Nasal cavity respiratory epithelium epithelial cell of viscerocranial mucosa (primary cell): ENCODE data around the gene CFAP54. TPM values are rescaled to one million over a fixed set of nuclear protein-coding genes. Genes with fewer than 3 reads are reported as not detected.

ENCODE experiments used
- total RNA-seq: library from RNA; depleted of rRNA; stranded (reverse); fragments of >200 nt; gene quantifications from 2 replicates; pipeline ENCODE4 v1.2.3, GENCODE V29; 2014

CFAP54 gene, protein sequence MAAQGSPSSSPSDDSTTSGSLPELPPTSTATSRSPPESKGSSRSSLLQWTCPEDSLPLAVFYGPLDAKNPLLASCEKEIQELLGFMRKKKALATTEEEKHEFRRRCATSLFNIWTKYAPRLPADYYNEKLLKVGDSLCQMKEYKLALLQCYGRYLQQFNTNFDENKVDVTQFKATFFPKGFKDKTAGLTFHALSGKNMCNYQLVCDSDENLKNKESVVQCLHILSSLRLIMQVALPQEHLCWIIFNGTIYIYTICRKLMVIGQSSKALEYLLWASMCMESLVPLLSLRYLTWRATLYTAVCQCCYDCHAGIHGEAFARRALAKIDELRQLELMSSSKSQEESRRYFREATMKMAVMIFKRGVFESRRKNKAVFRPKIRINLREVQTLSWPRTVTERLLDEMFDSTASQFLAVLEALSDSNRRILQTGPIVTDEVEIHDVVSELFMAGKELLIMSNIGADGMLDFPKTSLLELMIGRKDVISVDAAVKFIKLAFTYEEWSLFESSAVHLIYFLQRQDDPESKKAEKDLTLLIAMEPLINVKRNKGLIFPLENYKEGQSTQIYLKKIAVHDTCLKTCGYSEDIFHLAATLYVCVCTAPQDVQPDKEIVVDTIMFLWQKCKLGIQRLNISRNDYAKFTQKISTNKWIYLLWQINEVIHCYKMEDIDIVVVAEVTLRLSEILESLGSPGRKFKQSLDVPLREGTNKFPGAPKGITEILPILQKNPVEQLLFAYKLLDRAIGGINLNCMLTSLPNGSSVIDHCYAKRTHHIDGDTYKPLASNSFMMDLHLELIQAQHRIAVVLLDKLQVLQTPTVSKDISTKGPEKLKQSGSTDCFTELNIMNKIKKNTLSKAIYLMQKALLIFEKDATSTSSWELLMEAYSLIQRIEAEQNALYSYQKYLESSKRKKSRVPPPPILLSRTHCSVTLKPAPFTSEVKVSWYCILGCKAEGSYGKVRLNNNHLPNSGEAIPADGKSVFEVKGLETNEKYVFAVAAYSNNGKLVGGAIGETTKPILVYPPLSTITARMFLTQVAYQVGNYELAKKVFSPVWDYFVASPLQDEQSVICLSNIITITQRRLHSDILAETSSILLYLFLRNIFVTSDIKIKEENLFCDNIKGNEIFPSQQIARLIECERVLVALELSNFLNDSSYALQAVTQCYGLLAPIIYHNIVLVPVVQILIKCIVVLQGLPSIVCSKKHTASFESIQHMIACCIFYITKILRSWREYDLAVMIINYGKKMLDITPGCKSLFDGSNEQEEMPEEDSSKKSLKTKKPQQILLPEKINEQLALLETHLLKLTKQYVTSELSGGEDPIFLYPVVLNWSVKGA (N-terminal part only)
- under 0.01 and 0.78 TPM in 2 replicates for total RNA-seq

GRCh38 chr12:96489392-96490056, at the start of gene CFAP54:
Gene CFAP54, plus strand, starts transcription at chr12:96489577. Its CDS starts 33 bp downstream, at chr12:96489610.

DNA sequence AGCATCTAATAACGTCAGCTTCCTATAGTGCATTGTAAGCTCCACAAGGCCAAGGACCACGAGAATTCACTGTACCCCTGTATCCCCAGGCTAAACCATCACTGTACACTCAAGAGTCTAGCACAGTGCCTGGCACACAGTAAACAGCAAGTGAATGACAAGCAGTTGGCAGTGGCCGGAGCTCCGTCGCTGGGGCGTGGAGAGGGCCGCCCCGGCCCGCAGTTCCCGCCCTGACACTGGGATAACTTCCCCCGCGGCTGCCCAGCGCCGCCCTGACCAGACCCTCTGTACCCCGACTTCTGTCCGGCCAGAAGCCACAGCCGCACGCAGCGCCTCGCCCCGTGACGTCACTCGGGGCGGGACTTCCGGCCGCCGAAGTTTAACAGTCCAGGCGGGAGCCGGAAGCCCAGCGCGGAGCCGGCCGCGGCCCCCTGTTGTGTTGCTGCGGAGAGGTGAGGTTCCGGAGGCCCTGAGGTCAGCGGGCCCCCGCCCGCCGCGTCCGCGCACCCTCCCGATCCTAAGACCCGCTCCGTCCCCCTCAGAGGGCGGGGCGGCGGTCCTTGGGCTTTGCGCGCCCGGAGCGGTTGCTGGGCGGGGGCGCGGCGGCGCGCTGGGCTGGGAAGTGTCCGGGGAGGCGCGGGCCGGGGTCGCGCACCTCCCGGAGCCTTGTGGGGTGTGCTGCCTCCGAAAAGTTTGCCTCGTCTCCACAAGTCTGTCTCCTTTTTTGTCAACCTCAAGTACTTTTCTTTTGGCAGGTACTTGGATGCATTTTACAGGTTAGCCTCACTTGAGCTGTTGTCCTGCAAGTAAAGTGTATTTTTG, 417.7 kb downstream of the CFAP54 start, which contains the start of gene NEDD1:
Gene NEDD1, plus strand, starts transcription at position 409 of the 822 bp plus-strand sequence. CDS start 2,503 bp downstream, outside the sequence.

Other genes with a start within 250 kb of the CFAP54 start
- gene CDK17, start 89.1 kb upstream of the CFAP54 start, total RNA-seq = 49.9 and 56.3 TPM in 2 replicates